Psoas muscle (tissue), 8 donors: ENCODE measurements around the gene KBTBD3. TPM values are rescaled to one million over a fixed set of nuclear protein-coding genes. Genes with fewer than 3 reads are reported as not detected.
"Not testable (repeated sequence)": the region's sequence is repeated elsewhere in the genome, so short reads cannot be mapped to it uniquely, and the experiment has no call there.

Source experiments
- ATAC-seq, 4 donors: fragments of 200-7000 bp; cut with Tn5 transposase; one replicate each; pipeline ENCODE4 v1.9.1; 2020; ENCODE audit warnings: moderate library complexity in 3 of 4, mild to moderate bottlenecking in 2 of 4
- DNase-seq, 2 donors: peaks; one replicate each; pipeline ENCODE4 v3.0.0-alpha.2; 2020
- H3K27ac ChIP-seq: fragments of 200-600 bp; one replicate; pipeline ENCODE4 v1.8.0; 2022
- H3K27me3 ChIP-seq, 3 donors: fragments of 200-600 bp in 1 of 3; one replicate each; pipeline versions ENCODE4 v1.6.1 to v1.8.0; 2013 to 2022; ENCODE audit warnings: low read length in 2 of 3, mild to moderate bottlenecking in 2 of 3, moderate library complexity in 1 of 3; ENCODE audit not compliant: insufficient read depth in 3 of 3
- H3K36me3 ChIP-seq, 2 donors: fragments of 200-600 bp in 1 of 2; one replicate each; pipeline versions ENCODE4 v1.6.1 to v1.8.0; 2013 to 2022; ENCODE audit warnings: low read depth in 1 of 2, mild to moderate bottlenecking in 1 of 2, moderate library complexity in 1 of 2; ENCODE audit not compliant: insufficient read depth in 1 of 2
- H3K4me1 ChIP-seq: fragments of 200-600 bp; one replicate; pipeline ENCODE4 v1.8.0; 2022
- H3K4me3 ChIP-seq: fragments of 200-600 bp; one replicate; pipeline ENCODE4 v1.8.0; 2022; ENCODE audit warnings: mild to moderate bottlenecking
- H3K9me3 ChIP-seq: fragments of 200-600 bp; one replicate; pipeline ENCODE4 v1.8.0; 2022
- WGBS, 3 donors: extraction: QIAGEN DNeasy Blood & Tissue Kit; methylation state at CpG; one replicate each; pipeline versions ENCODE4 v1.1.6 to v1.1.7; 2013; 5-methylcytosine and 5-hydroxymethylcytosine counted together
- intact Hi-C, 2 donors: fragments of 100-400 bp; cut with DNase I; formaldehyde crosslinking; loops; one replicate each; pipeline versions ENCODE4 v1.11.0 to v1.14.2; 2022
- polyA plus RNA-seq, 3 donors: library from polyadenylated mRNA; stranded (reverse); fragments of 200-250 nt; gene quantifications; one replicate each; pipeline ENCODE4 v1.2.3, GENCODE V29; 2013
- total RNA-seq, 4 donors: library from RNA; stranded (reverse); fragmentation: NEBNext Ultra II Directional in 2 of 4; extraction: Animal tissue kit (Norgen Biotek cat#: 25700) in 2 of 4; gene quantifications; one replicate each; pipeline versions ENCODE4 v1.2.1 to v1.2.4, GENCODE V29; 2021 to 2023
- TF ChIP-seq, protein P1 (sequence below): fragments of 200-600 bp; IDR thresholded peaks from one replicate; pipeline ENCODE4 v1.8.0; 2022; ENCODE audit warnings: antibody characterized with exemption
- donor health status: healthy with polysubstance abuse.
- donor health status: DM: no; HTN: no; CAD: no; lungs with moderate emphysema.
- donor health status: Bipolar disorder and iron deficiency.
- donor health status: healthy.
- donor health status: DM: yes; HTN: yes; CAD: no.
- donor health status: DM: no; HTN: no; CAD: no.
- donor health status: DM: no; HTN: no; CAD: no.
- donor health status: DM: yes; HTN: yes; CAD: no.

KBTBD3 gene
- total and polyA plus RNA-seq, 7 donors = 0.89 to 4.6 (median 3.2) TPM

DNA sequence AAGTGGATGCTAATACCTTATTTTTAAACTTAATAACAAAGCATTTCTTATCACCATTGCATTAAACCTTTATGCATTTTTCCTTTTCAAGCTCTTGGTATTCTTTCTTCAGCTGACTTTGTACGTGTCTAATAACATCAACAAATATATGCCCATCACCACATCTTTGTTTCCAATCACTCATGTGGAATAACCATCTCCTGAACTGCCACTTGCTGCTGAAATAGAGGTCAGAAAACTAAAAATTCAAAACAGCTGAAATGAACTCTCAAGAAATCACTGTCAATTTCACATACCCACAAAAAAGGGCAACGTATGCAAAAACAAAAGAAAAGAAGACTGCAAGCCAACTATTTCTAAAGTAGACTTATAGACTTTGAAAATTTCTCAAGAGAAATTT lies 62.5 kb downstream of the KBTBD3 start:
- DNase-seq = no peak
- intact Hi-C loops = no loop called here
- H3K27ac ChIP-seq = no peak overlapping the region
- TF ChIP-seq, protein P1, sequence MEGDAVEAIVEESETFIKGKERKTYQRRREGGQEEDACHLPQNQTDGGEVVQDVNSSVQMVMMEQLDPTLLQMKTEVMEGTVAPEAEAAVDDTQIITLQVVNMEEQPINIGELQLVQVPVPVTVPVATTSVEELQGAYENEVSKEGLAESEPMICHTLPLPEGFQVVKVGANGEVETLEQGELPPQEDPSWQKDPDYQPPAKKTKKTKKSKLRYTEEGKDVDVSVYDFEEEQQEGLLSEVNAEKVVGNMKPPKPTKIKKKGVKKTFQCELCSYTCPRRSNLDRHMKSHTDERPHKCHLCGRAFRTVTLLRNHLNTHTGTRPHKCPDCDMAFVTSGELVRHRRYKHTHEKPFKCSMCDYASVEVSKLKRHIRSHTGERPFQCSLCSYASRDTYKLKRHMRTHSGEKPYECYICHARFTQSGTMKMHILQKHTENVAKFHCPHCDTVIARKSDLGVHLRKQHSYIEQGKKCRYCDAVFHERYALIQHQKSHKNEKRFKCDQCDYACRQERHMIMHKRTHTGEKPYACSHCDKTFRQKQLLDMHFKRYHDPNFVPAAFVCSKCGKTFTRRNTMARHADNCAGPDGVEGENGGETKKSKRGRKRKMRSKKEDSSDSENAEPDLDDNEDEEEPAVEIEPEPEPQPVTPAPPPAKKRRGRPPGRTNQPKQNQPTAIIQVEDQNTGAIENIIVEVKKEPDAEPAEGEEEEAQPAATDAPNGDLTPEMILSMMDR = no peak
- H3K4me3 ChIP-seq = no peak overlapping the region
- H3K9me3 ChIP-seq = no peaks in the 10 kb centered on the region
- WGBS, 3 donors = 77 to 83% (median 83%) methylated on average over 2 of the region's 2 CpGs
- H3K36me3 ChIP-seq = peaks cover 0 to 14% of the 10 kb centered on the region in 2 donors
- peaks cover 18% of the 10 kb centered on the region for H3K4me1 ChIP-seq
- no peak for ATAC-seq
- H3K27me3 ChIP-seq = no peaks in the 10 kb centered on the region

DNA sequence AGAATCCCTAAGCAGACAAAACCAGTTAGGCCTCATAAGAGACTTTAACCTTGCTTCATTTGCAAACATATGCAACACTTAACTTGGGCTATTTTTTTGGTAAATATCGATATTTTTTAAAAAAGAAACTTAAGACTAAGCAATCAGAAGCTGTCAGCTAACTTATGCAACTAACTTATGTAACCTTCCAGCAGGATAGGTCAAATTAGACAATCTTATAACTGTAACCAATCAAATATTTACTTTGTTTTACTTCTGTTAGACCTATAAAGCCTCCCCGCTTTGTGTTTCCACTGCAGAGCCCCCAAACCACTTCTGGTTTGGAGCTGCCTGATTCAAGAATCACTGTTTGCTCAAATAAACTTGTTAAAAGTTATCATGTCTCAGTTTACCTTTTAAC lies 63.1 kb downstream of the KBTBD3 start:
- no peak for DNase-seq
- no peak overlapping the region for H3K27ac ChIP-seq
- TF ChIP-seq, protein P1 = no peak
- WGBS, 3 donors = 96 to 100% (median 97%) methylated on average over 2 of the region's 2 CpGs
- H3K27me3 ChIP-seq = no peaks in the 10 kb centered on the region
- H3K4me1 ChIP-seq = peaks cover 18% of the 10 kb centered on the region
- H3K9me3 ChIP-seq = no peaks in the 10 kb centered on the region
- ATAC-seq = no peak
- intact Hi-C loops = no loop called here
- H3K36me3 ChIP-seq = peaks cover 2 to 20% of the 10 kb centered on the region in 2 donors
- no peak overlapping the region for H3K4me3 ChIP-seq

DNA sequence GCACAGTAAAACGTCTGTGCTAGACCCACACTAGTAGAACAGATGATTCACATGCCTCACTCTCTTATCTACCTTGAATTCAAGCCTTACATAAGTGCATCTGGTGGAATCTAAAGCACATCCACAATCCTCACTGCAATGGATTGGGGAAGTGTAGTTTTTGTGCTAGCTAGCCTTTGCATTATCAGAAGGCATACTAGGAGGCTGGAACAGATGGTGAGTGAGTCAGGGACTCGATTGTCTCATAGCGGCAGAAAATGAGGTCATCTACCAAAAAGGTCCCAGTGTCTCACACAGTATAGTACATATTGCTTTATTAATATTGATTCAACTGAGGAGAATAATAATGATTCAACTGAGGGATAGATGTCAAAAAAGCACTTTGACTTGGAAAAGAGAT lies 64.4 kb downstream of the KBTBD3 start:
- TF ChIP-seq, protein P1 = no peak
- peak overlapping the region; percentile 55 for H3K27ac ChIP-seq
- H3K4me1 ChIP-seq = peaks cover 11% of the 10 kb centered on the region
- no peak overlapping the region for H3K4me3 ChIP-seq
- 48 to 65% (median 49%) methylated on average over 3 of the region's 3 CpGs for WGBS, 3 donors
- peaks cover 2 to 33% of the 10 kb centered on the region in 2 donors for H3K36me3 ChIP-seq
- DNase-seq = no peak
- peak; percentile 94 to 99 (median 98) for ATAC-seq
- no peaks in the 10 kb centered on the region for H3K9me3 ChIP-seq
- no peaks in the 10 kb centered on the region for H3K27me3 ChIP-seq
- intact Hi-C loops = no loop called here

DNA sequence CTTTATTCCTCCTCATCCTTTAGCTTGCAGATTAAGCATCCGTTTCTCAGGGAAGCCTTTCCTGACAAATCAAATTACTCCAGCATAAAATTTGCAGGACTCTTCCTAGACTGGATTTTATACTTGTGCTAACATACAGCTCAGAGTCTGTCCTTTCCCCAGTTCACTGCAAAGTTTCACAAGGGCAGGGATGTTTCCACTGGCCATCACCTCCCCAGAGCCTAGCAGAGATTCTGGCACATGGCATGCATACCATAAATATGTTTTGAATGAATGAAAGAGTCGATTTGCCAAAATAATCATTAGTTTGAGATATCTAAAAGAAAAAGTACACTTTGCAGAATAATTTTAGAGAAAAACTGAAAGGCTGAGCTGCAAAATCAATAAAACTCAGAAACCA lies 65.7 kb downstream of the KBTBD3 start:
- no peak for ATAC-seq
- 84 to 90% (median 90%) methylated on average over 2 of the region's 2 CpGs for WGBS, 3 donors
- intact Hi-C loops = no loop called here
- H3K4me3 ChIP-seq = no peak overlapping the region
- TF ChIP-seq, protein P1 = no peak
- H3K36me3 ChIP-seq = peaks cover 2 to 44% of the 10 kb centered on the region in 2 donors
- H3K4me1 ChIP-seq = peaks cover 11% of the 10 kb centered on the region
- no peak overlapping the region for H3K27ac ChIP-seq
- no peaks in the 10 kb centered on the region for H3K27me3 ChIP-seq
- H3K9me3 ChIP-seq = no peaks in the 10 kb centered on the region
- no peak for DNase-seq

DNA sequence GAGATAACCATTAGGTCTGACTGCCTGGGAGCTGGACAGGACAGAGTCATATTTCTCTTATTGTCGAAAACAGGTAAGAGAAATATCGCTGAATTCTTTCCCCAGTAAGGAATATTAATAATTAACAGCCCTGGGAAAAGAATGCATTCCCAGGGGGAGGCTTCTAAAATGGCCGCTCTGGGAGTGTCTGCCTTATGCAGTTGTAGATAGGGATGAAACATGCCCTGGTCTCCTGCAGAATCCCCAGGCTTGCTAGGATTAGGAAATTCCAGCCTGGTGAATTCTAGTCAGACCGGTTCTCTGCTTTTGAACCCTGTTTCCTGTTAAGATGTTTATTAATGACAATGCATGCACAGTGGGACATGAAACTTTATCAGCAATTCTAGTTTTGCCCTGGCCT lies 74.1 kb downstream of the KBTBD3 start:
- H3K9me3 ChIP-seq, H3K27me3 ChIP-seq, intact Hi-C loops, ATAC-seq, DNase-seq, H3K27ac ChIP-seq, H3K4me3 ChIP-seq, H3K4me1 ChIP-seq: not testable (repeated sequence)
- 92 to 95% (median 94%) methylated on average over 4 of the region's 4 CpGs for WGBS, 3 donors
- H3K36me3 ChIP-seq = peaks cover 0 to 24% of the 10 kb centered on the region in 2 donors
